Body of pancreas (tissue), 4 donors: ENCODE results near the gene EFHB.
A peak's percentile ranks its signal among the peaks of the same experiment; 100 is the strongest.

ENCODE experiments used
- CTCF ChIP-seq, 7 experiments: fragments of 450-650 bp in 4 of 7; fragments of 200-600 bp in 3 of 7; sonication (generic) in 3 of 7; IDR thresholded peaks; one replicate each; pipeline ENCODE4 v1.5.1; 2016 to 2019; ENCODE audit warnings: antibody characterized with exemption in 7 of 7
- POLR2A ChIP-seq, 3 donors: fragments of 450-650 bp; IDR thresholded peaks; one replicate each; pipeline ENCODE4 v1.6.1; 2016; ENCODE audit warnings: antibody characterized with exemption in 3 of 3, mild to moderate bottlenecking in 2 of 3

- TF ChIP-seq CTCF (IDR thresholded peaks at IDR 0.05) (peak; percentile 53 to 83 (median 77)), POLR2A (IDR thresholded peaks at IDR 0.05) (no peak)
These were observed 67.2 kb downstream of the EFHB start for GRCh38 chr3:19866751-19867347.
